HEK293 (cell line): Measurements from ENCODE around the gene ABCB11.

Experiments
- CTCF ChIA-PET: fragments of 350-600 bp; formaldehyde crosslinking; extraction: SDS; loops from one replicate; lab custom pipeline; 2021; ENCODE audit warnings: antibody characterized with exemption; lab: Yijun Ruan, JAX
- POLR2A ChIA-PET: fragments of 300-600 bp; formaldehyde crosslinking; extraction: SDS; loops from one replicate; lab custom pipeline; 2020; ENCODE audit warnings: antibody characterized with exemption, inconsistent platforms; lab: Yijun Ruan, JAX
- H3K27ac ChIP-seq: fragments of 200-500 bp; sonication (Bioruptor generic); 2 replicates; pipeline ENCODE4 v1.5.1; 2014; ENCODE audit warnings: low read depth, low read length, control low read depth, inconsistent platforms; ENCODE audit errors: extremely low read depth
- H3K36me3 ChIP-seq, 2 experiments: fragments of 200-500 bp in 1 of 2; sonication (Bioruptor generic) in 1 of 2; 1 replicate in 1 of 2; 2 replicates in 1 of 2; pipeline ENCODE4 v1.5.1; 2014 to 2017; ENCODE audit warnings: inconsistent platforms in 2 of 2, low read length in 2 of 2; ENCODE audit not compliant: control insufficient read depth in 2 of 2, insufficient read depth in 1 of 2
- H3K4me1 ChIP-seq: fragments of 200-500 bp; sonication (Bioruptor generic); 2 replicates; pipeline ENCODE4 v1.5.1; 2014; ENCODE audit warnings: mild to moderate bottlenecking, low read length, inconsistent platforms; ENCODE audit not compliant: control insufficient read depth, insufficient read depth
- H3K4me3 ChIP-seq: 2 replicates; pipeline ENCODE4 v1.5.1; 2011; ENCODE audit warnings: low read depth, mild to moderate bottlenecking, control low read depth, low read length, moderate library complexity
- H3K9me3 ChIP-seq: fragments of 200-500 bp; sonication (Bioruptor generic); 2 replicates; pipeline ENCODE4 v1.5.1; 2014; ENCODE audit warnings: low read depth, low read length, inconsistent platforms; ENCODE audit not compliant: control insufficient read depth, insufficient read depth
- EGR2 ChIP-seq: fragments of 450-650 bp; formaldehyde crosslinking; IDR thresholded peaks from 2 replicates; pipeline ENCODE4 v1.5.1; 2016; ENCODE audit warnings: low read depth, missing biosample characterization, missing genetic modification characterization
- IKZF3 ChIP-seq: fragments of 450-650 bp; IDR thresholded peaks from 2 replicates; pipeline ENCODE4 v1.5.0; 2018; ENCODE audit warnings: missing biosample characterization, mild to moderate bottlenecking, missing genetic modification characterization, moderate library complexity
- PATZ1 ChIP-seq: fragments of 450-650 bp; formaldehyde crosslinking; IDR thresholded peaks from 2 replicates; pipeline ENCODE4 v1.5.1; 2016; ENCODE audit warnings: missing biosample characterization, missing genetic modification characterization
- PRDM4 ChIP-seq: fragments of 450-650 bp; formaldehyde crosslinking; IDR thresholded peaks from 2 replicates; pipeline ENCODE4 v1.5.1; 2017; ENCODE audit warnings: missing biosample characterization, missing genetic modification characterization
- RBAK ChIP-seq: fragments of 450-650 bp; formaldehyde crosslinking; IDR thresholded peaks from 2 replicates; pipeline ENCODE4 v1.5.1; 2016; ENCODE audit warnings: missing biosample characterization, missing genetic modification characterization
- SETDB1 ChIP-seq: IDR thresholded peaks from one replicate; pipeline ENCODE4 v1.6.1; 2017; ENCODE audit warnings: mild to moderate bottlenecking, low read length, moderate library complexity, mixed read lengths; ENCODE audit not compliant: insufficient read length
- ZNF132 ChIP-seq: fragments of 450-650 bp; formaldehyde crosslinking; IDR thresholded peaks from 2 replicates; pipeline ENCODE4 v1.5.1; 2017; ENCODE audit warnings: missing biosample characterization, missing genetic modification characterization, borderline replicate concordance
- ZNF146 ChIP-seq: fragments of 450-650 bp; formaldehyde crosslinking; IDR thresholded peaks from 2 replicates; pipeline ENCODE4 v1.5.1; 2016; ENCODE audit warnings: missing biosample characterization, missing genetic modification characterization
- ZNF175 ChIP-seq: fragments of 450-650 bp; formaldehyde crosslinking; IDR thresholded peaks from 2 replicates; pipeline ENCODE4 v1.5.1; 2016; ENCODE audit warnings: missing biosample characterization, missing genetic modification characterization
- ZNF214 ChIP-seq: fragments of 450-650 bp; formaldehyde crosslinking; IDR thresholded peaks from 2 replicates; pipeline ENCODE4 v1.5.1; 2017; ENCODE audit warnings: missing biosample characterization, mild to moderate bottlenecking, missing genetic modification characterization, borderline replicate concordance
- ZNF354C ChIP-seq: fragments of 450-650 bp; formaldehyde crosslinking; IDR thresholded peaks from 2 replicates; pipeline ENCODE4 v1.5.1; 2016; ENCODE audit warnings: missing biosample characterization, missing genetic modification characterization, low read depth, borderline replicate concordance
- ZNF37A ChIP-seq: fragments of 450-650 bp; IDR thresholded peaks from 2 replicates; pipeline ENCODE4 v1.5.1; 2018; ENCODE audit warnings: missing biosample characterization, missing genetic modification characterization
- ZNF529 ChIP-seq: fragments of 450-650 bp; formaldehyde crosslinking; IDR thresholded peaks from 2 replicates; pipeline ENCODE4 v1.5.1; 2017; ENCODE audit warnings: missing genetic modification characterization, missing biosample characterization; ENCODE audit not compliant: insufficient replicate concordance
- ZNF548 ChIP-seq: fragments of 450-650 bp; formaldehyde crosslinking; IDR thresholded peaks from 2 replicates; pipeline ENCODE4 v1.5.1; 2016; ENCODE audit warnings: missing biosample characterization, missing genetic modification characterization
- ZNF629 ChIP-seq: fragments of 450-650 bp; formaldehyde crosslinking; IDR thresholded peaks from 2 replicates; pipeline ENCODE4 v1.5.1; 2017; ENCODE audit warnings: missing biosample characterization, missing genetic modification characterization
- ZNF704 ChIP-seq: fragments of 450-650 bp; formaldehyde crosslinking; IDR thresholded peaks from 2 replicates; pipeline ENCODE4 v1.5.1; 2016; ENCODE audit warnings: missing biosample characterization, missing genetic modification characterization
- ZNF791 ChIP-seq: fragments of 450-650 bp; formaldehyde crosslinking; IDR thresholded peaks from 2 replicates; pipeline ENCODE4 v1.5.1; 2016; ENCODE audit warnings: missing biosample characterization, missing genetic modification characterization
- ZNF792 ChIP-seq: fragments of 450-650 bp; formaldehyde crosslinking; IDR thresholded peaks from 2 replicates; pipeline ENCODE4 v1.5.1; 2016; ENCODE audit warnings: missing biosample characterization, missing genetic modification characterization
- ZSCAN23 ChIP-seq: fragments of 450-650 bp; formaldehyde crosslinking; IDR thresholded peaks from 2 replicates; pipeline ENCODE4 v1.5.1; 2016; ENCODE audit warnings: missing biosample characterization, missing genetic modification characterization

The ABCB11 gene

GRCh38 chr2:169002161-169002738 lies 28.9 kb downstream of the ABCB11 start:
- no peak overlapping the region for H3K4me3 ChIP-seq
- no peaks in the 10 kb centered on the region for H3K4me1 ChIP-seq
- H3K36me3 ChIP-seq: no peaks in the 10 kb centered on the region
- CTCF ChIA-PET: no interaction called here
- no peak for TF ChIP-seq ZNF791 (tag by site-specific recombination)
- TF ChIP-seq SETDB1: peak; percentile 28
- no peak for TF ChIP-seq ZNF354C (tag by site-specific recombination)
- TF ChIP-seq EGR2: no peak
- H3K9me3 ChIP-seq: no peaks in the 10 kb centered on the region
- H3K27ac ChIP-seq: no peak overlapping the region
- POLR2A ChIA-PET: no interaction called here

- Histone ChIP-seq H3K4me1 (no peaks in the 10 kb centered on the region), H3K4me3 (no peak overlapping the region), H3K27ac (no peak overlapping the region), H3K9me3 (no peaks in the 10 kb centered on the region)
- CTCF ChIA-PET: no interaction called here
- TF ChIP-seq ZNF529 (no peak), ZNF548 (tag by site-specific recombination) (no peak), ZNF792 (tag by site-specific recombination) (no peak), ZSCAN23 (tag by site-specific recombination) (no peak), SETDB1 (no peak), ZNF132 (tag by site-specific recombination) (no peak), IKZF3 (tag by site-specific recombination) (no peak), ZNF629 (tag by site-specific recombination) (no peak), PRDM4 (tag by site-specific recombination) (no peak), ZNF214 (tag by site-specific recombination) (no peak), RBAK (no peak), ZNF175 (no peak), PATZ1 (tag by site-specific recombination) (no peak), ZNF704 (tag by site-specific recombination) (no peak), ZNF146 (tag by site-specific recombination) (no peak), ZNF37A (tag by site-specific recombination) (no peak)
- TF ChIP-seq, all 188 proteins: peak for 0
- no peaks in the 10 kb centered on the region for H3K36me3 ChIP-seq
- POLR2A ChIA-PET: no interaction called here
Observed at GRCh38 chr2:169001116-169001815, 29.9 kb downstream of the ABCB11 start.
